Stomach (tissue), 4 donors: ENCODE data around the gene CYP2J2.

Experiments used
- EP300 ChIP-seq: sonication (generic); formaldehyde crosslinking; IDR thresholded peaks from one replicate; pipeline ENCODE4 v1.6.1; 2017; ENCODE audit warnings: antibody characterized with exemption
- POLR2AphosphoS5 ChIP-seq, 3 donors: sonication (generic); formaldehyde crosslinking; IDR thresholded peaks; one replicate each; pipeline ENCODE4 v1.6.1; 2016; ENCODE audit warnings: antibody characterized with exemption in 3 of 3
- TF ChIP-seq, protein P1 (sequence below), 7 experiments: fragments of 450-650 bp in 4 of 7; fragments of 200-600 bp in 3 of 7; sonication (generic) in 3 of 7; IDR thresholded peaks; one replicate each; pipeline ENCODE4 v1.5.1; 2016 to 2019; ENCODE audit warnings: antibody characterized with exemption in 7 of 7, control low read depth in 2 of 7, mild to moderate bottlenecking in 1 of 7

DNA sequence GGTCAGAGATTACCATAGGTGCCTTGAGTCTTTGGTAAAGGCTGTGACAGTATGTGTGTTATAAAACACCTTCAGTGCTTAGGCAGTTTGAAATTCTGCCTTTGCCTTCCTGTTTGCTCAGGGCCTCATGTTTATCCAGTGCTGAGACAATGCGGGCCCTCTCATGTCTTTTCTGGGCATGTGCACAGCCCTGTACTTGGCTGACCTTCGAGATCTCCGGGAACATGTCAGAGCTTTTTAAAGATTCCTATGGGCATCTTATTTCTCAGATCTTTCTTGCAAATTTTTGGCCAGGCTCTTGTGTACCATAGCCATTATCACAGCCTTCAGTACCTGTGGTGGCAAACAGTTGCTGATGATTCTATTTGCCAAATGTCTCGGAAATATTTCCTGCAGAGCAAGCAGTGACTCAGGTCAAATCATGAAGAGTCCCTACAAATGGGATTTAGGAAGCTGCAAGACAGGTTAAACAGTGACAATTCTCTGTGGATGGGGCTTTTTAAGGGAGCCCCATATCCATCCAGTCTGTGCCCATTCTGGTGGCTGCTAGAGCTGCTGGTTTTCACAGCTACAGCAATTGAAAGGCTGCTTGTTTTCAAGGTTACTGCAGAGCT, 69.7 kb downstream of the CYP2J2 start:
- TF ChIP-seq, protein P1, sequence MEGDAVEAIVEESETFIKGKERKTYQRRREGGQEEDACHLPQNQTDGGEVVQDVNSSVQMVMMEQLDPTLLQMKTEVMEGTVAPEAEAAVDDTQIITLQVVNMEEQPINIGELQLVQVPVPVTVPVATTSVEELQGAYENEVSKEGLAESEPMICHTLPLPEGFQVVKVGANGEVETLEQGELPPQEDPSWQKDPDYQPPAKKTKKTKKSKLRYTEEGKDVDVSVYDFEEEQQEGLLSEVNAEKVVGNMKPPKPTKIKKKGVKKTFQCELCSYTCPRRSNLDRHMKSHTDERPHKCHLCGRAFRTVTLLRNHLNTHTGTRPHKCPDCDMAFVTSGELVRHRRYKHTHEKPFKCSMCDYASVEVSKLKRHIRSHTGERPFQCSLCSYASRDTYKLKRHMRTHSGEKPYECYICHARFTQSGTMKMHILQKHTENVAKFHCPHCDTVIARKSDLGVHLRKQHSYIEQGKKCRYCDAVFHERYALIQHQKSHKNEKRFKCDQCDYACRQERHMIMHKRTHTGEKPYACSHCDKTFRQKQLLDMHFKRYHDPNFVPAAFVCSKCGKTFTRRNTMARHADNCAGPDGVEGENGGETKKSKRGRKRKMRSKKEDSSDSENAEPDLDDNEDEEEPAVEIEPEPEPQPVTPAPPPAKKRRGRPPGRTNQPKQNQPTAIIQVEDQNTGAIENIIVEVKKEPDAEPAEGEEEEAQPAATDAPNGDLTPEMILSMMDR (IDR thresholded peaks at IDR 0.05): no peak
- no peak for TF ChIP-seq EP300
- no peak for TF ChIP-seq POLR2AphosphoS5 (IDR thresholded peaks at IDR 0.05)
